IMR-90 (cell line): Measurements from ENCODE around the gene PDE11A. TPM values are rescaled to one million over a fixed set of nuclear protein-coding genes. Genes with fewer than 3 reads are reported as not detected.

Experiments
- ATAC-seq: fragments of 200-7000 bp; cut with Tn5 transposase; 2 replicates; pipeline ENCODE4 v1.9.1; 2020; ENCODE audit warnings: low read depth, mild to moderate bottlenecking, moderate library complexity
- BruUV-seq: library from RNA; stranded (reverse); fragments of 400-500 nt; replicated peaks from 2 replicates; lab custom pipeline; 2021; lab: Mats Ljungman, UMichigan
- CTCF ChIA-PET: fragments of 300-600 bp; formaldehyde crosslinking; extraction: SDS; loops from one replicate; lab custom pipeline; 2021; ENCODE audit warnings: antibody characterized with exemption; lab: Yijun Ruan, JAX
- POLR2A ChIA-PET: fragments of 300-600 bp; sonication (Branson Sonifier 250); formaldehyde crosslinking; loops from one replicate; lab custom pipeline; 2022; ENCODE audit warnings: antibody characterized with exemption; ENCODE audit not compliant: unreplicated experiment; lab: Charles Lee
- DNase-seq: peaks from one replicate; pipeline ENCODE4 v3.0.0; 2013
- H2AFZ ChIP-seq: replicated peaks from 2 replicates; pipeline ENCODE3; 2013; ENCODE audit warnings: low read length, mild to moderate bottlenecking; ENCODE audit not compliant: poor library complexity
- H2AK5ac ChIP-seq: 2 replicates; pipeline ENCODE4 v1.6.1; 2013; ENCODE audit warnings: low read depth, low read length, inconsistent platforms
- H2AK9ac ChIP-seq: replicated peaks from 2 replicates; pipeline ENCODE3; 2013; ENCODE audit warnings: mild to moderate bottlenecking, low read depth, low read length, moderate library complexity; ENCODE audit not compliant: poor library complexity
- H2BK120ac ChIP-seq: 2 replicates; pipeline ENCODE4 v1.6.1; 2013; ENCODE audit warnings: low read depth, low read length, inconsistent platforms
- H2BK15ac ChIP-seq: 3 replicates; pipeline ENCODE4 v1.6.1; 2013; ENCODE audit warnings: low read depth, low read length, inconsistent platforms
- H2BK20ac ChIP-seq: 2 replicates; pipeline ENCODE4 v1.6.1; 2013; ENCODE audit warnings: low read depth, mild to moderate bottlenecking, inconsistent platforms, low read length, moderate library complexity
- H2BK5ac ChIP-seq: 2 replicates; pipeline ENCODE4 v1.6.1; 2013; ENCODE audit warnings: mild to moderate bottlenecking, low read depth, low read length, inconsistent platforms; ENCODE audit not compliant: poor library complexity, severe bottlenecking
- H3K14ac ChIP-seq: replicated peaks from 2 replicates; pipeline ENCODE4 v1.6.1; 2013; ENCODE audit warnings: low read depth, low read length, inconsistent platforms
- H3K18ac ChIP-seq: 2 replicates; pipeline ENCODE4 v1.6.1; 2013; ENCODE audit warnings: low read depth, low read length, control low read depth
- H3K23ac ChIP-seq: 2 replicates; pipeline ENCODE4 v1.6.1; 2013; ENCODE audit warnings: low read depth, low read length, inconsistent platforms
- H3K27ac ChIP-seq: 2 replicates; pipeline ENCODE4 v1.5.1; 2013; ENCODE audit warnings: mild to moderate bottlenecking, control low read depth, low read length; ENCODE audit not compliant: insufficient read depth
- H3K27me3 ChIP-seq: 2 replicates; pipeline ENCODE4 v1.6.1; 2013; ENCODE audit warnings: low read length; ENCODE audit not compliant: control insufficient read depth, insufficient read depth
- H3K36me3 ChIP-seq: 2 replicates; pipeline ENCODE4 v1.6.1; 2013; ENCODE audit warnings: low read length, mixed read lengths; ENCODE audit not compliant: control insufficient read depth, insufficient read depth
- H3K4ac ChIP-seq: 2 replicates; pipeline ENCODE4 v1.6.1; 2013; ENCODE audit warnings: low read depth, low read length, inconsistent platforms
- H3K4me1 ChIP-seq: 2 replicates; pipeline ENCODE4 v1.6.1; 2013; ENCODE audit warnings: low read length, mixed read lengths; ENCODE audit not compliant: control insufficient read depth, insufficient read depth
- H3K4me2 ChIP-seq: 2 replicates; pipeline ENCODE4 v1.6.1; 2013; ENCODE audit warnings: low read depth, mild to moderate bottlenecking, control low read depth, low read length, moderate library complexity
- H3K4me3 ChIP-seq: 2 replicates; pipeline ENCODE4 v1.5.1; 2013; ENCODE audit warnings: low read depth, mild to moderate bottlenecking, control low read depth, low read length, moderate library complexity; ENCODE audit not compliant: insufficient read depth
- H3K56ac ChIP-seq: 2 replicates; pipeline ENCODE4 v1.6.1; 2013; ENCODE audit warnings: low read length, inconsistent platforms; ENCODE audit not compliant: insufficient read depth; ENCODE audit errors: extremely low read depth
- H3K79me1 ChIP-seq, 2 experiments: 2 replicates each; pipeline ENCODE4 v1.6.1; 2013; ENCODE audit warnings: low read length in 2 of 2, inconsistent platforms in 1 of 2, low read depth in 1 of 2
- H3K9ac ChIP-seq: 2 replicates; pipeline ENCODE4 v1.6.1; 2013; ENCODE audit warnings: low read depth, low read length, control low read depth
- H3K9me1 ChIP-seq: 2 replicates; pipeline ENCODE4 v1.6.1; 2013; ENCODE audit warnings: low read length, inconsistent platforms; ENCODE audit not compliant: insufficient read depth
- H3K9me3 ChIP-seq: 2 replicates; pipeline ENCODE4 v1.6.1; 2013; ENCODE audit warnings: low read length; ENCODE audit not compliant: control insufficient read depth, insufficient read depth
- H4K20me1 ChIP-seq: 2 replicates; pipeline ENCODE4 v1.6.1; 2013; ENCODE audit warnings: low read length, inconsistent platforms; ENCODE audit not compliant: insufficient read depth
- H4K5ac ChIP-seq: 2 replicates; pipeline ENCODE4 v1.6.1; 2013; ENCODE audit warnings: mild to moderate bottlenecking, low read depth, low read length, control low read depth
- H4K8ac ChIP-seq, 2 experiments: 2 replicates each; pipeline ENCODE4 v1.6.1; 2013; ENCODE audit warnings: low read depth in 2 of 2, low read length in 2 of 2, control low read depth in 1 of 2, inconsistent platforms in 1 of 2
- H4K91ac ChIP-seq: 2 replicates; pipeline ENCODE4 v1.6.1; 2013; ENCODE audit warnings: low read depth, low read length, inconsistent platforms; ENCODE audit not compliant: insufficient read depth
- BHLHE40 ChIP-seq: fragments of 150-350 bp; IDR thresholded peaks from 2 replicates; pipeline ENCODE4 v1.6.1; 2016; ENCODE audit warnings: mild to moderate bottlenecking, low read depth, low read length
- CEBPB ChIP-seq: IDR thresholded peaks from 2 replicates; pipeline ENCODE4 v1.6.1; 2012; ENCODE audit warnings: low read depth, low read length, improper control_type of control experiment
- NFE2L2 ChIP-seq: fragments of 150-350 bp; IDR thresholded peaks from 2 replicates; pipeline ENCODE4 v1.6.1; 2016; ENCODE audit warnings: low read depth, mild to moderate bottlenecking, low read length
- RAD21 ChIP-seq: IDR thresholded peaks from 2 replicates; pipeline ENCODE4 v1.6.1; 2012; ENCODE audit warnings: low read length, improper control_type of control experiment
- WGBS, 2 experiments: methylation state at CpG; one replicate each; pipeline versions ENCODE4 v1.1.5 to v1.1.7; 2013; ENCODE audit warnings: missing lambda C conversion rate in 2 of 2; ENCODE audit not compliant: insufficient read length in 1 of 2; ENCODE audit errors: extremely low coverage in 2 of 2; 5-methylcytosine and 5-hydroxymethylcytosine counted together
- dilution Hi-C: fragments of 300-500 bp; cut with HindIII; formaldehyde crosslinking; loops from one replicate; pipeline ENCODE4 v1.14.3; 2018; ENCODE audit warnings: low sequenced_read_pairs; ENCODE audit not compliant: unreplicated experiment
- in situ Hi-C: fragments of 300-500 bp; cut with MboI; formaldehyde crosslinking; loops from 3 replicates; pipeline ENCODE4 v1.14.3; 2019; ENCODE audit warnings: low sequenced_read_pairs, inconsistent platforms, mixed read lengths
- intact Hi-C: fragments of 100-400 bp; cut with micrococcal nuclease; formaldehyde crosslinking; loops from 2 replicates; pipeline ENCODE4 v1.10.0; 2022
- polyA plus RNA-seq, 3 experiments: library from polyadenylated mRNA; depleted of rRNA; stranded (reverse); fragments of >200 nt; gene quantifications; 2 replicates each; pipeline ENCODE4 v1.2.3, GENCODE V29; 2012; ENCODE audit warnings: low replicate concordance in 1 of 3
- total RNA-seq: library from RNA; depleted of rRNA; stranded (reverse); fragments of >200 nt; gene quantifications from 2 replicates; pipeline ENCODE4 v1.2.3, GENCODE V29; 2012

Gene PDE11A
- total and polyA plus RNA-seq, 2 of the 4 experiments (the other 2 are of a cell fraction), result 0.21 to 0.72 TPM

DNA sequence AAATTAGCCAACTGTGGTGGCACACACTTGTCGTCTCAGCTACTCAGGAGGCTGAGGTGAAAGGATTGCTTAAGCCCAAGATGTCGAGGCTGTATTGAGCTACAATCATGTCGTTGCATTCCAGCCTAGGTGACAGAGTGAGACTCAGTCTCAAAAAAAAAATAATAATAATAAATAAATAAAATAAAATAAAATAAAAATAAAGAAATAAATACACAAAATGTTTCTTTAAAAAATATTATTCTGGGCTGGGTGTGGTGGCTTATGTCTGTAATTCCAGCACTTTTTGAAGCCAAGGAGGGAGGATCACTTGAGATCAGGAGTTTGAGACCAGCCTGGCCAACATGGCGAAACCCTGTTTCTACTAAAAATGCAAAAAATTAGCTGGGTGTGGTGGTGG is 407.2 kb downstream of the PDE11A start:
- no peak overlapping the region for H2BK5ac ChIP-seq
- no peak overlapping the region for H3K27ac ChIP-seq
- no peak for ATAC-seq
- H3K18ac ChIP-seq, result no peak overlapping the region
- no peaks in the 10 kb centered on the region for H3K79me1 ChIP-seq
- H3K9me1 ChIP-seq, result no peaks in the 10 kb centered on the region
- H3K4me2 ChIP-seq, result no peak overlapping the region
- H3K9ac ChIP-seq, result no peak overlapping the region
- dilution Hi-C loops, result no loop called here
- no peak overlapping the region for H2BK20ac ChIP-seq
- TF ChIP-seq CEBPB (no peak), RAD21 (no peak), NFE2L2 (no peak), BHLHE40 (no peak)
- H4K20me1 ChIP-seq, result no peaks in the 10 kb centered on the region
- no peak overlapping the region for H2BK15ac ChIP-seq
- H3K36me3 ChIP-seq, result no peaks in the 10 kb centered on the region
- ChIA-PET POLR2A (no interaction called here), CTCF (interaction anchor here (0.6 kb wide), 2 partner anchors 649 to 863 kb away, joined by 3 to 4 read pairs; no protein-coding TSS in a partner anchor)
- no peak overlapping the region for H2BK120ac ChIP-seq
- no peak overlapping the region for H3K4ac ChIP-seq
- no peak overlapping the region for H2AK5ac ChIP-seq
- H3K56ac ChIP-seq, result no peak overlapping the region
- intact Hi-C loops, result no loop called here
- no peak overlapping the region for H4K8ac ChIP-seq
- H4K91ac ChIP-seq, result no peak overlapping the region
- H3K4me3 ChIP-seq, result no peak overlapping the region
- H2AFZ ChIP-seq, result no peak overlapping the region
- in situ Hi-C loops, result no loop called here
- no peak overlapping the region for H3K23ac ChIP-seq
- DNase-seq, result no peak
- H2AK9ac ChIP-seq, result no peak overlapping the region
- no peak overlapping the region for H4K5ac ChIP-seq
- H3K4me1 ChIP-seq, result no peaks in the 10 kb centered on the region
- no peaks in the 10 kb centered on the region for H3K27me3 ChIP-seq
- no CpG with 5 or more reads among the region's 4 CpGs for WGBS, 2 experiments
- H3K14ac ChIP-seq, result no peak overlapping the region
- no peaks in the 10 kb centered on the region for H3K9me3 ChIP-seq
- BruUV-seq, result no TSS peak
